ENCODE results near the gene MOAP1.
"Not testable (repeated sequence)": the region's sequence is repeated elsewhere in the genome, so short reads cannot be mapped to it uniquely, and the experiment has no call there.

Gene MOAP1, protein sequence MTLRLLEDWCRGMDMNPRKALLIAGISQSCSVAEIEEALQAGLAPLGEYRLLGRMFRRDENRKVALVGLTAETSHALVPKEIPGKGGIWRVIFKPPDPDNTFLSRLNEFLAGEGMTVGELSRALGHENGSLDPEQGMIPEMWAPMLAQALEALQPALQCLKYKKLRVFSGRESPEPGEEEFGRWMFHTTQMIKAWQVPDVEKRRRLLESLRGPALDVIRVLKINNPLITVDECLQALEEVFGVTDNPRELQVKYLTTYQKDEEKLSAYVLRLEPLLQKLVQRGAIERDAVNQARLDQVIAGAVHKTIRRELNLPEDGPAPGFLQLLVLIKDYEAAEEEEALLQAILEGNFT

GRCh38 chr14:93184391-93185348 lies at the start of gene MOAP1, which contains the start of gene LYSET:
Gene MOAP1, minus strand, starts transcription at chr14:93184897. Its CDS starts 655 bp downstream, at chr14:93184242.
Gene LYSET, plus strand, starts transcription at chr14:93185317. Its CDS starts 89 bp downstream, at chr14:93185406.
- FAIRE-seq: no peak

GRCh38 chr14:93233078-93233477 lies 48.4 kb upstream of the MOAP1 start:
- FAIRE-seq: not testable (repeated sequence)

GRCh38 chr14:93232159-93232558 lies 47.5 kb upstream of the MOAP1 start:
- no peak for FAIRE-seq

DNA sequence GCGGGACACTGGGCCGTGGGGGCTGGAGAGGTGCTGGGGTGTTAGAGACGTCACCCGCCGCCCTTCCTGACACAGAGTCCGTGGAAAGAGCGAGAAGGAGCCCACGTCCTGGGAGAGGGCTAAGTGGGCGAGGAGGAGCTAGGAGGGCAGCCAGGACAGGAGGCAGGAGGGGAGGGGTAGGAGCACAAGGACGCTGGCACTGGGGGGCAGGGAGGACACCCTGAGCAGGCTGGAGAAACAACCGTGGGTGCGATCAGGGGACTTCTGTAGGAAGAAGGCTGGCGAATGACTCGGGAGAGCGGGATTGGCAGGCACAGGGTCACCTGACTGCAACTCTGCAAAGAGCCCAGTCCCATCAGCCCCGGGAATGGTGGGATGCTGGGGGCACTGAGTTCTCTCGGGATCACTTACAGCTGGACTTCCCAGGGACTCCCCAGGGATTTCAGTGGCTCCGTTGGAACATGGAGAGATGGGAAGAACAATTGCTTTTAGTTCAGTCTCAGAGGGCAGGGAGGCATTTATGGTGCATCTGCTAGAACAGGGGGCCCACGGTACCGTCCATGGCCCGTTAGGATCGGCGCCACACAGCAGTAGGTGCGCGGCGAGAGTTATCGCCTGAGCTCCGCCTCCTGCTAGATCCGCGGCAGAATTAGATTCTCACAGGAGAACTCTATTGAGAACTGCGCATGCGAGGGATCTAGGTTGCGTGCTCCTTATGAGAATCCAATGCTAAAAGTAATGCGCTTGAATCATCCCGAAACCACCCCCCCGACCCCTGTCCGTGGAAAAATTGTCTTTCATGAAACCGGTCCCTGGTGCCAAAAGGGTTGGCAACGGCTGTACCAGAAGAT lies 46.7 kb upstream of the MOAP1 start:
- no peak for FAIRE-seq

DNA sequence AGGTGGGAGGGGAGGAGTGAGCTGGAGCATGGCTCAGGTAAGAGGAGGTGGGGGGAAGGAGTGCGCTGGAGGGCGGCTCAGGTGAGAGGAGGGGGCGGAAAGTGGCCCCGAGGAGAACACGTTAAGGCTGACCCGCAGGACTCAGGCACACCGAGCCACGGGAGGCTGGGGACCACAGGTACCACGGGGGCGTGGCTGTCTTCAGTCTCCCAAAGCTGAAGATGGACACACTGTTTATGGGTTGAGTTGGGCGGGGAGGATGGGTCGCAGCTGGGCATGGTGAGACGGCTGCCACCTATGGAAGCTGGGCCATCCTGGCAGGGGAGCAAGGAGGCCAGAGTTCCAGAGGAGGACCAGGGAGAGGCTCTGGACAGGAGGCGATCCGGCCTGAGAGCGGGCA lies 45.8 kb upstream of the MOAP1 start:
- FAIRE-seq: no peak

- no peak for FAIRE-seq
Measured at GRCh38 chr14:93228550-93228949, 43.9 kb upstream of the MOAP1 start.

DNA sequence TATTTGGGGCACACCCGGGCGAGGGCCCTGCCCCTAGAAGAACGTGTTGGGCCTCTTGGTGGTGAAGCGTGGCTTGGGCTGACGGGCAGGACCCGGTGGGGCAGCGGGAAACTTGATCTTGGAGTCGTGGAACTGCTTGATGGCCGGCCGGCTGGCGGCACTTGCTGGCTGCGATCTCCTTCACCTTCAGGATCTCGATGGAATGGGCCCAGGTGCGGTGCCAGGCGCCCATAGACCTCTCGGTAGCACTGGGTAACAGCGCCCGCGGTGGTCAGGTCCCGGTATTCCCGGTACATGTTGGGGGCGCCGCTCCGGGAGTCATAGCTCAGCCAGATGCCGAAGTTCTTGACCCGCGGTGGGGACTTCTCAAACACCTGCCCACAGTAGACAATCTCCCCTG lies 38.9 kb upstream of the MOAP1 start:
- no peak for FAIRE-seq

DNA sequence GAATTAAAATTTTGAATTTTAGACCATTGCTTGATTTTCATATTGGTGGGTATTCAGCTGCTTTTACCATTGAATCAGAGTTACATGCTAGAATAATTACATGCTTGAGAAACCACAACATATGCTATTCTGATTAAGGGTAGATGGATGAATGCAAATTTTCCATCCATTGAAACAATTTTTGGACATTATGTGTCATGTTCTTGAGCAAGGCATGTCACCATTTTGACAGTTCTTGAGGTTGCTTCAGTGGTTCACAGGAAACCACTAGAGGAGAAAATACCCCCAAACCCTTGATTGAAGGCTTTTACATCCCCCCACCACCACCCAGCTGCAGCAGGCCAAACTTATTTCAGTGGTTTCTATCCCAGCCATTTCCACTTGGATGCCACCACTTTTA lies 35.8 kb upstream of the MOAP1 start:
- no peak for FAIRE-seq

GRCh38 chr14:93219103-93219726 lies 34.5 kb upstream of the MOAP1 start:
- no peak for FAIRE-seq

- FAIRE-seq: no peak
Measured at GRCh38 chr14:93214598-93214997, 29.9 kb upstream of the MOAP1 start.

DNA sequence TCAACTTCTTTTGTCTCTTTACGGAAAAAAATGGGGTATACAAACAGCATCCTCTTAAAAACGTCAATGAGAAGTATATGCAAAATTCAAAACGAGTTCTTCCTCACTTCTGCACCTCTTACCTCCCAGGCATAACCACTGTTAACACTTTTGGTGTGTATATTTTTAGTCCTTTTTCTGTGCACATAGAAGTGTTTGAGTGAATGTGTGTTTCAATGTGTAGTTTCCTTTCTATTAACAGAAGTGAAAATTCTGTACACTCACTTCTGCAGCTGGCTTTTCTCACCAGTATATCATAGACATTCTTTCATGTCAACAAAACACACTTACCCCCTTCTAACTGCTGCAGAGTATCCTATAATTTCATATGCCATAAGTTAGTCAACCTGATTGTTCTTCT lies 27.7 kb upstream of the MOAP1 start:
- FAIRE-seq: no peak

DNA sequence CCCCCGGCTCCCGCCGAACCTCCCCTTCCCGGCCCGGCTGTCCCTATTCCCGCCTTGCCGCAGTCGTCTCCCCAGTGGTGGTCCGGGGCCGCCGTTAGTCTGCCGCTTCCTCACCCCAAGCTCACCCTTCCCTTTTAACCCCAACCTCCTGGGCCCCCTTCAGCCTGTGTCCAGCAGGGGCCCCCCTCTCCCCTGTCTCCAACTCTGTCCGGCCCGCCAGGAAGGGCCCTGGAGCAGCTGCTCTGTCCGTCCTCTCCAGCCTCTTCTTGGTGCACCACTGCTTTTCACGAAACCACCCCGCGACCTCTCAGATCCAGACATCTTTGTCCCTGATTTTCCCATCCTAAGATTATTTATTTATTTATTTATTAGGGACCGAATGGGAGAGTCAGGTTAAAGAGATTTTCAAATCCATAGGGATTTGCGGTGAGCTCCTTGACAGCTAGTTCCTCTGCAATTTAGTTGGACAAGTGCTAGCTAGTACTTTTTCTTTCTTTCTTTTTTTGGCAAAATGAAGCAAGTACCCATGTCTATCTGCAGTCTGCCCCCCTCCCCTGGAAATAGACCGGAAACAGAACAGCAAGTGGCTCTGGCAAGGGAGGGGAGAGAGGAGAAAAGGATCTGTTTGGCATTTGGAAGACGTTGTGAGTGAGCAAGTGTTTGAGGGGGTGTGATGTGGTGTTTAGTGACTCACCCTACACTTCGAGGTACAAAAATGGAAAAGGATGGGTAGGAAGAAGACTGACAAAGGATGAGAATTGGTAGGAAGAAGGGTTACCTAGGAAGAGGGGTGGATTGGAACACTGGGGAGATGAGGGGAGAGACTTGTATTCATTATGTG lies 23.0 kb upstream of the MOAP1 start:
- FAIRE-seq: no peak

GRCh38 chr14:93206793-93207467 lies 22.2 kb upstream of the MOAP1 start, which contains the start of the genes GON7 and UBR7:
Gene GON7, minus strand, starts transcription at chr14:93207065. Its CDS starts 28 bp downstream, at chr14:93207037.
Gene UBR7, plus strand, starts transcription at chr14:93207256. Its CDS starts 36 bp downstream, at chr14:93207292.
- FAIRE-seq: peak; percentile 92

DNA sequence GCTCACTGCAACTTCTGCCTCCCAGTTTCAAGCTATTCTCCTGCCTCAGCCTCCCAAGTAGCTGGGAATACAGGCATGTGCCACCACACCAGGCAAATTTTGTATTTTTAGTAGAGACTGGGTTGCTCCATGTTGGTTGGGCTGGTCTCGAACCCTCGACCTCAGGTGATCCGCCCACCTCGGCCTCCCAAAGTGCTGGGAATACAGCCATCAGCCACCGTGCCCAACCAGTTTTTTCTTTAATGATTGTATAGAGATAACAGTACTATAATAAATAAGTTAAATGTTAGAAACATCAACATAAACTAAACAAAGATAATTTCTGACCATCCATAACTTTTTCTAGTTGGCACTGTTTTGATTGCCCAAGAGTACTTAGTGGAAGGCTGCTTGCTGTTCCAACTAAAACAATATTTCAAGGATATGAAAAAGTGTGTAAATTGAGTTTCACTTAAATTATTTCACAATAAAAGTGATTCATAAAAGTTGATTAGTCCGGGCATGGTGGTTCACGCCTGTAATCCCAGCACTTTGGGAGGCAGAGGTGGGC lies 16.5 kb upstream of the MOAP1 start:
- no peak for FAIRE-seq

DNA sequence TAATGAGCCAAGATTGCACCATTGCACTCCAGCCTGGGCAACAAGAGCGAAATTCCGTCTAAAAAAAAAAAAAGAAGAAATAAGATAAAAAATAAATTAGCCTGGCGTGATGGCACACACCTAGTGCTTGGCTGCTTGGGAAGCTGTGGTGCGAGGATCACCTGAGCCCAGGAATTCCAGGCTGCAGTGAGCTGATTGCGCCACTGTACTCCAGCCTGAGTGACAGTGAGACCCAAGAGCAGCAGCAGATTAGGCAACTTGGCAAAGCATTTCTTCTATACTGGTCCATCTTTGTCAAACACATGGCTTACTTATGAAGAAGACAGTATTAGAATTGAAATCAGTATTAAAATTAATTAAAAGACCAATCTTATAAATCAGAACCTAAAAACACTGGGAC lies 15.9 kb upstream of the MOAP1 start:
- no peak for FAIRE-seq

GRCh38 chr14:93199031-93199430 lies 14.3 kb upstream of the MOAP1 start:
- FAIRE-seq: no peak

GRCh38 chr14:93195316-93195999 lies 10.8 kb upstream of the MOAP1 start:
- no peak for FAIRE-seq

DNA sequence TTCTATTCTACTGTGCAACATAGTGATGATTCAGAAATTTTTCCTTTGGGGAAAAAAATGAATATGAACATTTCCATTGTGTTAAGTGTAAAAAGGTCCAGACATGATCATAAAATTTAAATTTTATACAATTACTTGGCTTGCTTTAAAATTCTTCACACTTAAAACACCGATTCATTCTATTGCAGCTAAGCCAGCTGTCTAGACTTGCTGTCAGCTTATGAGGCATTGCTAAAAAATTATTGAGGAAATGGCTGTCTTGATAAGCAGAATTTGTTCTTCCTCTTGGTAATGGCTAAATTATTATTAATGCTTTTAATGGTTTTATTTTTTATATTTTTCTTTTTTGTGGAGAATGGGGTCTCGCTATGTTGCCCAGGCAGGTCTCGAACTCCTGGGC lies 2.3 kb upstream of the MOAP1 start:
- FAIRE-seq: no peak

GRCh38 chr14:93186466-93186865 lies 1.8 kb upstream of the MOAP1 start:
- no peak for FAIRE-seq

GRCh38 chr14:93185349-93185720 lies 638 bp upstream of the MOAP1 start:
- no peak for FAIRE-seq

All from endometrium (tissue), 2 donors.